ENCODE measurements around the gene ULK1.

GRCh38 chr12:131905081-131905629 is 10.7 kb downstream of the ULK1 start:
- TF ChIP-seq CTCF (IDR thresholded peaks at IDR 0.05) (no peak), POLR2A (IDR thresholded peaks at IDR 0.05) (no peak), EP300 (IDR thresholded peaks at IDR 0.05; ENCODE audit: low read depth) (no peak)
